ENCODE data around the gene CDCP1.

GRCh38 chr3:45174234-45174633 is 28.1 kb upstream of the CDCP1 start:
- no peak for TF ChIP-seq POLR2A (IDR thresholded peaks at IDR 0.05)
- TF ChIP-seq CTCF (IDR thresholded peaks at IDR 0.05), result no peak
